HUDEP-2 (cell line): ENCODE data around the gene NPIPB4.
"Not testable (repeated sequence)": the region's sequence is repeated elsewhere in the genome, so short reads cannot be mapped to it uniquely, and the experiment has no call there.

Experiments
- DNase-seq, 76 experiments: peaks; one replicate each; lab custom pipeline; 2025; ENCODE audit not compliant: unreplicated experiment in 76 of 76; lab: John Stamatoyannopoulos, UW

Gene NPIPB4

DNA sequence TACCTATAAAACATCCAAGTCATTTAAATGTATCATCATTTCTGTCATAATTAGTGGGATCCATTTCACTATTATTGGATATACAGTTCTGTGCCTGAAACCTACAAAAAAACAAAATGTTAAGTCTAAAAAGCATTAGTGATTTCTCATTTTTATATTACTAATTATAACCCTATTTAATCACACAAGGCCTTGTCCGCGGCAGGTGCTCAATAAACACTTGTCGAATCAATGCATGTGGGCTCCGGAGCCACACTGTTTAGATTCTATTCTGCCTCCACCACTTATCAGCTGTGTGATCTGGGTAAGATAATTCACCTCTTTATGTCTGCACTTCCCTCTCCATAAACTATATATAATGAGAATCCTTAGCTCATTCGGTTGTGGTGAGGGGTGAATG is at the start of gene NPIPB4:
NPIPB4 (minus strand) TSS at position 101 of the 400 bp plus-strand sequence. CDS start 378 bp downstream, outside the sequence.
- not testable (repeated sequence) for DNase-seq

DNA sequence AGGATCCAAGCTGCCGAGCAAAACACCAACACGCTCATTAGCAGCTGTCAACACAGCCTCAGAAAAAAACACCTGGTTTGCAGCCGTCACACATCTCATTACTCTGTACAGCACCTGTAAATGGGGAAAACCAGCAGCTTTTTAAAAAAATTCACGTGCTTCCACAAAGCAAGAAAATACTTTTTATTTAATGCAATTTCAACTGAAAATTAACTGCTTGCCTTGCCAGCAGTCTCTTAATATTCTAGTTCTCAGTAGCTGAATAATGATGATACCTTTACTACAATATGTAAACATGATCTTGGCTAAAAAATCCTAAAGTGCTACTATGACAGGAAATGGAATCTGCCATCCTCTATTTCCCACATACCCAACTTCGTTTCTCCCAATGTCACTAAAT is 41.4 kb upstream of the NPIPB4 start:
- not testable (repeated sequence) for DNase-seq

DNA sequence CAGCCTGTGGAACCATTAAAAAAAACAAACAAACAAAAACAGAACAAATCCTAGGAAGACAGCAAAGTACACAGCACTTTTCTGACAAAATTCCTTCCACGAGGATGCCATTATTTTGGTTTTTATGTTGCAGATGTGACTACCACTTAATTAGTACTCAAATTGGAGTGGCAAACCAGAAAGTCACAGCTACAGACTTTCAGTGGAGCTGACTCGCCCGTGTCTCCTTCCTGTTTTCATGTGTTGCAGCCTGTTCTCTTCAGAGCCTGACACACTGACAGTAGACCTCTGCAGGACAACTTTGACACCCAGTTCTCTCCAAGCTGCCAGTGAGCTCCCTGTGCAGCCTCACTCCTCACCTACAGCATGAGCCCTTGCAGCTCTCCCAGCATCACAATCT is 24.4 kb upstream of the NPIPB4 start:
- DNase-seq, result not testable (repeated sequence)

DNA sequence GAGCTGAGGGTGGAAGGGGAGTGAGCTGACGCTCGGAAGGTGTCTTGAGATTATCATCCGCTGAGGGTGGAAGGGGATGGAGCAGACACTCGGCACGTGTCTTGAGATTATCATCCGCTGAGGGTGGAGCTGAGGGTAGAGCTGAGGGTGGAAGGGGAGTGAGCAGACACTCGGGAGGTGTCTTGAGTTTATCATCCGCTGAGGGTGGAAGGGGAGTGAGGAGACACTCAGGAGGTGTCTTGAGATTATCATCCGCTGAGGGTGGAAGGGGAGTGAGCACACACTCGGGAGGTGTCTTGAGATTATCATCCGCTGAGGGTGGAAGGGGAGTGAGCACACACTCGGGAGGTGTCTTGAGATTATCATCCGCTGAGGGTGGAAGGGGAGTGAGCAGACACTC is 20.4 kb downstream of the NPIPB4 start:
- DNase-seq, result peak in 5 of 76 experiments; percentile 3 to 21 (median 8)

DNA sequence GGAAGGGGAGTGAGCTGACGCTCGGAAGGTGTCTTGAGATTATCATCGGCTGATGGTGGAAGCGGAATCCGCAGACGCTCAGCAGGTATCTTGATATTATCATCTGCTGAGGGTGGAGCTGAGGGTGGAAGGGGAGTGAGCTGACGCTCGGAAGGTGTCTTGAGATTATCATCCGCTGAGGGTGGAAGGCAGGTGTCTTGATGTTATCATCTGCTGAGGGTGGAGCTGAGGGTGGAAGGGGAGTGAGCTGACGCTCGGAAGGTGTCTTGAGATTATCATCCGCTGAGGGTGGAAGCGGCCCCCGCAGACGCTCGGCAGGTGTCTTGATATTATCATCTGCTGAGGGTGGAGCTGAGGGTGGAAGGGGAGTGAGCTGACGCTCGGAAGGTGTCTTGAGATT is 21.2 kb downstream of the NPIPB4 start:
- not testable (repeated sequence) for DNase-seq

DNA sequence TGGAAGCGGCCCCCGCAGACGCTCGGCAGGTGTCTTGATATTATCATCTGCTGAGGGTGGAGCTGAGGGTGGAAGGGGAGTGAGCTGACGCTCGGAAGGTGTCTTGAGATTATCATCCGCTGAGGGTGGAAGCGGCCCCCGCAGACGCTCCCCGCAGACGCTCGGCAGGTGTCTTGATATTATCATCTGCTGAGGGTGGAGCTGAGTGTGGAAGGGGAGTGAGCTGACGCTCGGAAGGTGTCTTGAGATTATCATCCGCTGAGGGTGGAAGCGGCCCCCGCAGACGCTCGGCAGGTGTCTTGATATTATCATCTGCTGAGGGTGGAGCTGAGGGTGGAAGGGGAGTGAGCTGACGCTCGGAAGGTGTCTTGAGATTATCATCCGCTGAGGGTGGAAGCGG is 21.8 kb downstream of the NPIPB4 start:
- not testable (repeated sequence) for DNase-seq

DNA sequence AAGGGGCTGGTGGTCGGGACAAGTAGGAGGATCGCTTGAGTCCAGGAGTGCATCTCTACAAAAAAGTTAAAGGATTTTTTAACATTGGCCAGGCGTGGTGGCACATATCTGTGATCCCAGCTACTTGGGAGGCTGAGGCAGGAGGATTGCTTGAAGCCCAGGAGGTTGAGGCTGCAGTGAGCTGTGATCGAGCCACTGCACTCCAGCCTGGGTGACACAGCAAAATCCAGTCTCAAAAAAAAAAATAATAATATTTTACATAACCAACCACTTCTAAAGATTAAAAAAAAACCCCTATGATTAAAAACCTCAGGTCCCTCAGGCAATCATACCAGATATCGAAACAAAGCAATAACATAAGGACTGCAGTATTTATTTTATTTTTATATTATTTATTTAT is 23.3 kb downstream of the NPIPB4 start:
- not testable (repeated sequence) for DNase-seq

DNA sequence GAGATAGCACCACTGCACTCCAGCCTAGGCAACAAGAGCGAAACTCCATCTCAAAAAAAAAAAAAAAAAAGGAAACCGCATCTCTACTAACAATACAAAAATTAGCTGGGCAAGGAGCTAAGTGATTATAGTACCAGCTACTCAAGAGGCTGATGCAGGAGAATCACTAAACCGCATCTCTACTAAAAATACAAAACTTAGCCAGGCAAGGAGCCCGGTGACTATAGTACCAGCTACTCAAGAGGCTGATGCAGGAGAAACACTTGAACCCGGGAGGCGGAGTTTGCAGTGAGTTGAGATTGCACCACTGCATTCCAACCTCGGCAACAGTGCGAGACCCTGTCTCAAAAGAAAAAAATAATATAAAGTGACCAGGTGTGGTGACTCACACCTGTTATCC is 27.6 kb downstream of the NPIPB4 start:
- not testable (repeated sequence) for DNase-seq

DNA sequence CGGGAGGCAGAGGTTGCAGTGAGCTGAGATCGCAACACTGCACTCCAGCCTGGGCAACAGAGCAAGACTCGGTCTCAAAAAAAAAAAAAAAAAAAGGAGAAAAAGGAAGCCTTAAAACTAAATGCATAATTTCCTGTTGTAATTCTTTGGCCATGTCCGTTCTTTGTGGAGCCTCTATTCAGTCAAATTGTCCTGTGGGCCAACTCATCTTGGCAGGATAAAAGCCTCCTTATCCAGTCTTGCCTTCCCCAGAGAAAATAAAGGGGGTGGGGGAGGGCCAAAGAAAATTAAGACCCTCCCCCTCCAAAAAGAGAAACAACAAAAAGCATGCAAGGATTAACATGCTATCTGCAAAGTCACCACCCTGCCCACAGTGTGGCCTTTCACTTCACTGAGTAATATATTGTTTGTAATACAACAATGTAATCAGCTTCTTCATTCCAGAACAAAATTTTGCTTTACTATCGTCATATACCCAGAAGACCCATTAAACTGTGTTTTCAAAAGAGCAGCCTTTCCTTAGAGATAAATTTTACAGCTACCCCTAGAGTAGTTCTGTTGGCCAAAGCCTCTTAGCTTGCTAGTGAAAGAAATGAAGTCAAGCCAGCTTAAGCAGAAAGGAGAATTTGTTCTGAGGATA is 31.4 kb downstream of the NPIPB4 start:
- not testable (repeated sequence) for DNase-seq

DNA sequence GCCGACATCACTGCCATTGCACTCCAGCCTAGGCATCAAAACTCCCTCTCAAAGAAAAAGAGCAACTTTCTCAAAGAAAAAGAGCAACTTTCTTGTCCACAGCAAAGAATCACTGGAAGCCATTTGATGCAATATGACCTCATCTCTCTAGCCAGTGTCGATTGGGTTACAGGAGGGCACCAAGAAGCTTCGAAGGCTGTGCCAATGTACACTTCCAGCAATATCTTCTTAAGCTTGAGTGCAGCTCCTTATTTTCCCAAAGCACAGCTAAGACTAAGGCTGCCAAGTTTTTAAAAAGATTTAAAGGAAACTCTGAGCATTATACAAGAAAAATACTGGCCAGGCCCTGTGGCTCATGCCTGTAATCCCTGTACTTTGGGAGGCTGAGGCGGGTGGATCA is 32.0 kb downstream of the NPIPB4 start:
- not testable (repeated sequence) for DNase-seq

DNA sequence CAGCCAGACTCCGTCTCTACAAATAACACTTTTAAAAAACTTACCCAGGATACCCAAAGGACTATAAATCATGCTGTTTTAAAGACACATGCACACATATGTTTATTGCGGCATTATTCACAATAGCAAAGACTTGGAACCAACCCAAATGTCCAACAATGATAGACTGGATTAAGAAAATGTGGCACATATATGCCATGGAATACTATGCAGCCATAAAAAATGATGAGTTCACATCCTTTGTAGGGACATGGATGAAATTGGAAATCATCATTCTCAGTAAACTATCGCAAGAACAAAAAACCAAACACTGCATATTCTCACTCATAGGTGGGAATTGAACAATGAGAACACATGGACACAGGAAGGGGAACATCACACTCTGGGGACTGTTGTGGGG is 34.3 kb downstream of the NPIPB4 start:
- DNase-seq, result not testable (repeated sequence)

DNA sequence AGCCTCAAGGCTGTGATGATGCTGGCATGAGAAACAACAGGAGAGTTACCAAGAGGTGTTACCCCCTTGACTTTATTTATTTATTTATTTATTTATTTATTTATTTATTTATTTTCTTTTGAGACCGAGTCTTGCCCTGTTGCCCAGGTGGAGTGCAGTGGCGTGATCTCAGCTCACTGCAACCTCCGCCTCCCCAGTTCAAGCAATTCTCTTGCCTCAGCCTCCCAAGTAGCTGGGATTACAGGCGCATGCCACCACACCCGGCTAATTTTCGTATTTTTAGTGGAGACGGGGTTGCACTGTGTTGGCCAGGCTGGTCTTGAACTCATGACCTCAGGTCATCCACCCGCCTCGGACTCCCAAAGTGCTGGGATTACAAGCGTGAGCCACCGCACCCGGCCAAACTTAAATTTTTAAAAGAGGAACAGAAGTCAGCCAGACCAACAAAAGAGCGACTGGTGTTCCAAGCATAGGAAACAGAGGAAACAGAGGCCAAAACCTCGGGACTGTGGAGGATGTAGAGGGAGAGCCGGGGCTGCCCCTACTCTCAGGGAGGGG is 36.6 kb downstream of the NPIPB4 start:
- not testable (repeated sequence) for DNase-seq

DNA sequence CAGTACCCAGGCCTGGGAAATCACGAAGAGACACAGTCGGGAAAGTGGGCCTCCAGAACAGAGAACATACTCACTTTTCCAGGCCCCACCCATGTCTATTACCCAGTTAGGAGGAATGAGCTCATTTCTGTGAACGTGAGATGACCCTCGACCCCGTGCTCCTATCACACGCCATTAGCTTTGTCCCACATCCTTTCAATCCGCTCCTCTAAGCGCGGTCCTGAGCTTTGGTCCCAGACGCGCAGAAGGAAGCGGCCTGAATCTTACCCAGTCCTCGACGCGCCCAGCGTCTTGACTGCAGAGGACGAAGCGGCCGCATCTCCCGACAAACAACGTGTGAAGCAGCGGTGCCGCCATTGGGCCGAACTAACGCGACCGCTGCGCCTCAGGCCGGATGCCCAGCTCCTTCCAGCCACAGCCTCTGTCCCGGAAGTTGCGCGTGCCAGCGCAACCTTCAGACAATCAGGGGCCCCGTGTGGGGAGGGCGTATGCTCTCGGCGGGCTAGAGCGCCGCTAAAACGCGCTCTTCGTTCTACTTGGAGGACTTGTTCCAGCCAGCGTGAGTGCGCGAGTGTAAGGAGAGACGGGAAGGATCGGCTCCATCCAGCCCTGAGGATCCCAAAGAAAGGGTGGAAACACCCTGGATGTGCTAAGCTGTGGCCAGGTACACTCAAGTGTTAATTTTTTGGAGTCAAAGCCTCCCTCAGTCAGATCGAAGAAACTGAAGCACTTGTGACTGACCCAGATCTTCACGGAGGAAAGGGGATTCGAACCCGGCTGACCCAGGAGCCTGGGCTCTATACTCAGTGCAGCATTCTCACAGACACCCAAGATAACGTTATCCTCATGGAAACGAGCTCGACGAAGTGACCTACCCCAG is 37.3 kb downstream of the NPIPB4 start:
- DNase-seq, result peak in 72 of 76 experiments; percentile 14 to 76 (median 58)

DNA sequence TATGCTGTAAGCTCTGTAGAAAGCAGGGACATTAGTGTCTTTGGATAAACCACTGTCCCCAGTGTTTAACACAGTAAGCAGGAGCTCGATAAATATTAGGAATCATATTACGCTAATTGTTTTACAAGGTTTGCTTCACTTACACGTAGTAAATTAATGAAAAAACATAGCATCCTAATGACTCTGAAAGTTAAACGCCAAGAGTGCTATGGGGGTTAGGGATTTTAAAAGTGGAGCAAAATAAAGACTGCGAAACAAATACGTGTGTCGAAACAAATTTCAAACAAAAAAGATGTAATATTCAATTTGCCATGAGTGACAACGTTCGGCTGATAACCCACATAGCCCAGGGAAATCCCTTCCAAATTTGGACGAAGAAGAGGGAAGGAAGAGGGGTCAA is 37.9 kb downstream of the NPIPB4 start:
- DNase-seq, result not testable (repeated sequence)

DNA sequence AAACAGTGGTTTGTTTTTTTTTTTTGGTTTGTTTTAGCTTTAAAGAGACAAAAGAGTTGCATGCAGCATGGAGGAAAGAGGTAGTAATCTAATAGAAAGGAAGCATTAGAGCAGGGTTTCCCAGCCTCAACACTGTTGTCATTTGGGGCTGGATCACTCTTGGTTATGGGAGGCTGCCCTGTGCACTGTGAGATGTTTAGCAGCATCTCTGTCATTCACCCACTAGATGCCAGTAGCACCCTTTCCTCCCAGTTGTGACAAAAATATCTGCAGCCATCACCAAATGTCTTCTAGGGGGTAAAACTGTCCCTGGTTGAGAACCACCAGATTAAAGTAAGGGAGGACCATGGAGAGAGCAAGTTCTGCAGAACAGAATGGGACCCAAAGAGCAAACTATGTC is 40.5 kb downstream of the NPIPB4 start:
- not testable (repeated sequence) for DNase-seq

DNA sequence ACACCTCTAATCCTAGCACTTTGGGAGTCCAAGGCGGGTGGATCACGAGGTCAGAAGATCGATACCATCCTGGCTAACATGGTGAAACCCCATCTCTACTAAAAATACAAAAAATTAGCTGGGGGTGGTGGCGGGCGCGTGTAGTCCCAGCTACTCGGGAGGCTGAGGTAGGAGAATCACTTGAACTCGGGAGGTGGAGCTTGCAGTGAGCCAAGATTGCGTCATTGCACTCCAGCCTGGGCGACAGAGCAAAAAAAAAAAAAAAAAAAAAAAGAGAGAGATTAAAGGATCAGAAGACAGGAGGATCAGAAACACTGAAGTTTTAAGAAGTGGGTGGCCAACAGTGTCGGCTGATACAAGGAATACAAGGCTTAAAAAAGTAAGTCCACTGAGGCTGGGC is 41.9 kb downstream of the NPIPB4 start:
- not testable (repeated sequence) for DNase-seq

DNA sequence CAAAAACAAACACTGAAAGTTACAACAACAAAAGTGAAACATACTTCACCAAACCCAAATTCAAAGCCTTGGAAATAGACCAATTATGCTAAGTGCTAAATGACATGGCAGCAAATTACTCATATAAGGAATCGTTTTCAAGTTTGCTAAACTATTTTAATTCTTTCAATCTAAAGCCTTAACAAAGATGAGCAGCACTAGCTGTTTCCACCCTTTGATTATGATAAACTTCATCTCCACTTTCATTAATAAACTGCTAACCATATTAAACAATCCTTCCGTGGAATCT is 55.2 kb downstream of the NPIPB4 start:
- DNase-seq, result not testable (repeated sequence)

DNA sequence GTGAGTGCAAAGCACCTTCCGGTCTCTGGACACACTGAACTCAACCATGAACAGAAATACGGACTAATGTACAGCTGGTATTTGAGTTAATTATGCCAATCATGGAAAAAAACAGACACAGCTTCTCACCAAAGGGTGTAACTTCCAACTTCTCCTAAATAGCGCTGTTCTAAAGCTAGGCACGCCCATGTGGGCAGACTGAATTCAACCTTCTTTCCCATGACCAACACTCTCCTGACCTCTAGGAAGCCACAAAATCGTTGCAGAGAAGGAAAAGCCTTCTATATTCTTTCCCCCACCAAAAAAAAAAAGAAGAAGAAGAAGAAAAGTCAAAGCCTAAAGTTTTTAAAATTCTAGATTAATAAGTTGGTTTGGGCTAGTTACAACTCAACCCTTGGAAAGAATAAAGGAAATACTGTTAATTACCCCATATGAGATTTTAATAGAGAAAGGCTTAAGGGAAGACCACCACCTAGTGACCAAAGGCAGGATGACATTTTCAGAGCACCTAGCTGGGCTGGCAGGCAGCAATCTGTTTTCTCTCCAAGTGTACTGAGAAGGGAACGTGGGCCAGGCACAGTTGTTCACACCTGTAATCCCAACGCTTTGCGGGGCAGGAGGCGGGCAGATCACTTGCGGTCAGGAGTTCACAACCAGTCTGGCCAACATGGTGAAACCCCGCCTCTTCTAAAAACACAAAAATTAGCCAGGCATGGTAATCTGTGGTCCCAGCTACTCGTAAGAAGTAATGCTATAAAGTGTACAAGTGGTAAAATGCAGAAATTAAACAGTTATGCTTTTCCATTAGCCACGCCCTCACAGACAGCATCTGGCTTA is 55.8 kb downstream of the NPIPB4 start:
- DNase-seq, result peak in 22 of 76 experiments; percentile 0 to 36 (median 4)

DNA sequence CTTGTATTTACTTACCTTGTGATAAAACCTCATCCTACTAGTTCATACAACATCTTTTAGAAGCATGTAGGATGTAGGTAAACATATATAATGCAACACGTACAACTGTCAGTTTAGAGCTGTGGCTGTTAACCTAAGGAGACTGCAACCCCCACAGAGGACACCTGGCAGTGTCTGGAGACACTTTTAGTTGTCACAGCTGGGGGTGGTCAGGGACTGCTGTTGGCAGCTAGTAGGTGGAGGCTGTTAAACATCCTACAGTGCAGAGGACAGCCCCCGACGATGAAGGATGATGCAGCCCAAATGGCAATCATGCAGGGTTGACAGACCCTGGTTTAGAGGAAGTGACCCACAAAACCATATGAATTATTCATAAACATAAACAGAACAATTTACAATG is 59.0 kb downstream of the NPIPB4 start:
- DNase-seq, result not testable (repeated sequence)

DNA sequence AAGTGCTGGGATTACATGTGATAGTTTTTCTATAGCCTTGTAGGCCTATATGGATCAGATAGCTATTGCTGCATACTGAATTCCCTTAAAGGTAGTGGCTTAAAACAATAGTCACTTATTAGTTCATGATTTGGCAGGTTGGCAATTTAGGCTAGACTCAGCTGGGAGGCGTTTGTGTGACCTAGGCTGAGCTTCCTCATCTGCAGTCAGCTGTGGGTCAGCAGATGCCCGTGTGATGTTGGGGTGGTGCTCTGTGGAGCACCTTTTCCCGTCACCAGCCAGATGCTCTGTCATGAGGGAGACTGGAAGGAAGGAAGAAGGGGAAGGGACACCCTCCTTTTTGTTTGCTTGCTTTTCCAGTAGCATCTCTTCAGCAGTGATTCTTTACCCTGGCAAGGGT is 64.2 kb downstream of the NPIPB4 start:
- not testable (repeated sequence) for DNase-seq

DNA sequence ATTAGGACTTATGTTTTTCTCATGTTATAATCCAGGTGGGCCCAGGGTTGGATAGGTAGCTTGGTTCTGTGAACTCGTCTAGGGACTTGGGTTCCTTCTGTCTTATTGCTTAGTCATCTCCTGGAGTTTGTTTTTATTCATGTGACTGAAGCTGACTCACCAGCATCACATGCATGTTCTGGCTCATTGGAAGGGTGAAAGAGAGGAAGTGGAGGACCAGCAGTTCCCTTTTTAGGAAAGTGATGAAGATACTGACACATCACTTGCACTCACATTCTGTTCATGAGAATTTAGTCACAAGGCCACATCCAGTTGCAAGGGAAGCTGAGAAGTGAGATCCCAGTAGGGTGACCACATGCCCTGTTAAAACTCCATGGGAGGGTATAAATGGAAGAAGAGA is 67.0 kb downstream of the NPIPB4 start:
- not testable (repeated sequence) for DNase-seq
